NT2/D1 (cell line): ENCODE data around the gene ZNF282.

ENCODE experiments used
- SUZ12 ChIP-seq: IDR thresholded peaks from 2 replicates; pipeline ENCODE4 v1.6.1; 2011; ENCODE audit not compliant: insufficient read length, insufficient read depth; ENCODE audit errors: extremely low read depth
- YY1 ChIP-seq: IDR thresholded peaks from 2 replicates; pipeline ENCODE4 v1.6.1; 2011; ENCODE audit not compliant: insufficient read length, insufficient read depth
- ZNF274 ChIP-seq: IDR thresholded peaks from 2 replicates; pipeline ENCODE4 v1.6.1; 2011; ENCODE audit warnings: mild to moderate bottlenecking, low read depth, low read length

DNA sequence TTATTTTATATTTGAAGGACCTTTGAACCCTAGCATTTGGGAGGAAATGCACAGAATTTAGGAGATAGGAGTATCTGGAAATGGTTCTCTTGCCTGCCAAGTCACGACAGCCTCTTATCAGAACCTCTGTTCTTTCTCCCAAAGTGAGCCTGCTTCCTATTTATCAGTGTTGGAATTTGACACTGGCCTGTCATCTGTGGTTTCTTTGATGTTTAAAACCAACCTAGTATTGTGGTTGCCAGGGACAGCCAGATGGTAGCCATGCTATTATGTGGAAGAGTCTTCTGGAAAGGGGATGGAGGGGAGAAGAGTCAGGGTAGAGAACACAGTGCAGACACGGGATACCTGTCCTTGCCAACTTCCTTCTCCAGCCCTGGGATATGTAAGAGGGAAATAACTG is 21.1 kb downstream of the ZNF282 start:
- no peak for TF ChIP-seq SUZ12
- TF ChIP-seq ZNF274 = no peak
- no peak for TF ChIP-seq YY1
